GM12878 (cell line): ENCODE measurements around the gene CHTOP. TPM values are rescaled to one million over a fixed set of nuclear protein-coding genes. Genes with fewer than 3 reads are reported as not detected.

Experiments
- CHD4 ChIP-seq: fragments of 200-600 bp; sonication (generic); IDR thresholded peaks from 2 replicates; pipeline ENCODE4 v1.6.1; 2016; ENCODE audit warnings: mild to moderate bottlenecking
- EP300 ChIP-seq, 2 experiments: fragments of 150-350 bp in 1 of 2; IDR thresholded peaks; 2 replicates each; pipeline ENCODE4 v1.6.1; 2011 to 2012; ENCODE audit warnings: low read depth in 2 of 2, low read length in 2 of 2, borderline replicate concordance in 1 of 2, improper control_type of control experiment in 1 of 2, inconsistent platforms in 1 of 2; ENCODE audit not compliant: control insufficient read depth in 1 of 2
- GATAD2B ChIP-seq: fragments of 450-650 bp; conservative IDR thresholded peaks from 2 replicates; pipeline ENCODE4 v1.6.1; 2017; ENCODE audit warnings: low read depth, mild to moderate bottlenecking, moderate library complexity
- HDAC6 ChIP-seq: fragments of 200-600 bp; sonication (generic); IDR thresholded peaks from one replicate; pipeline ENCODE4 v1.8.0; 2017; ENCODE audit warnings: antibody characterized with exemption; ENCODE audit not compliant: unreplicated experiment
- HDGF ChIP-seq: fragments of 450-650 bp; IDR thresholded peaks from 2 replicates; pipeline ENCODE4 v1.6.1; 2016; ENCODE audit warnings: antibody characterized with exemption
- NFIC ChIP-seq: IDR thresholded peaks from 2 replicates; pipeline ENCODE4 v1.6.1; 2012; ENCODE audit warnings: low read depth, mild to moderate bottlenecking, inconsistent platforms, low read length, moderate library complexity
- NKRF ChIP-seq: fragments of 450-650 bp; conservative IDR thresholded peaks from 2 replicates; pipeline ENCODE4 v1.6.1; 2017; ENCODE audit warnings: mild to moderate bottlenecking, moderate library complexity
- POLR2AphosphoS2 ChIP-seq: IDR thresholded peaks from 2 replicates; pipeline ENCODE4 v1.6.1; 2011; ENCODE audit warnings: low read depth, mild to moderate bottlenecking, low read length, improper control_type of control experiment, moderate library complexity
- RAD21 ChIP-seq: IDR thresholded peaks from 2 replicates; pipeline ENCODE4 v1.6.1; 2011; ENCODE audit warnings: mild to moderate bottlenecking, low read depth, low read length, moderate library complexity; ENCODE audit not compliant: insufficient read depth
- RB1 ChIP-seq: fragments of 450-650 bp; formaldehyde crosslinking; IDR thresholded peaks from 2 replicates; pipeline ENCODE4 v1.6.1; 2017; ENCODE audit warnings: mild to moderate bottlenecking, borderline replicate concordance
- RCOR1 ChIP-seq: conservative IDR thresholded peaks from 2 replicates; pipeline ENCODE4 v1.6.1; 2012; ENCODE audit warnings: low read depth, low read length, improper control_type of control experiment
- RELB ChIP-seq: fragments of 450-650 bp; IDR thresholded peaks from 2 replicates; pipeline ENCODE4 v1.6.1; 2017; ENCODE audit warnings: low read depth, mild to moderate bottlenecking, moderate library complexity
- REST ChIP-seq: IDR thresholded peaks from 2 replicates; pipeline ENCODE4 v1.6.1; 2012; ENCODE audit warnings: mild to moderate bottlenecking, low read depth, low read length
- SIX5 ChIP-seq: IDR thresholded peaks from 2 replicates; pipeline ENCODE4 v1.6.1; 2011; ENCODE audit warnings: mild to moderate bottlenecking, low read depth, low read length, moderate library complexity; ENCODE audit not compliant: severe bottlenecking
- SREBF1 ChIP-seq: IDR thresholded peaks from 2 replicates; pipeline ENCODE4 v1.6.1; 2012; ENCODE audit warnings: mild to moderate bottlenecking, low read length
- ZNF592 ChIP-seq: fragments of 450-650 bp; IDR thresholded peaks from 2 replicates; pipeline ENCODE4 v1.6.1; 2017; ENCODE audit warnings: mild to moderate bottlenecking, moderate library complexity
- polyA plus RNA-seq, 11 experiments: library from polyadenylated mRNA; depleted of rRNA in 4 of 11; unstranded in 6 of 11; stranded (reverse) in 5 of 11; fragments of >200 nt; fragmentation: Nextera tagmentation in 4 of 11; fragmentation: Illumina TruSeq in 1 of 11; extraction: Ambion mirVana in 4 of 11; extraction: Trizol in 1 of 11; gene quantifications; 1 replicate in 1 of 11; 2 replicates in 10 of 11; pipeline versions ENCODE4 v1.2.1 to v1.2.3, GENCODE V29; 2011 to 2016; ENCODE audit warnings: inconsistent platforms in 2 of 11, missing spikeins in 2 of 11, low read depth in 1 of 11
- total RNA-seq, 4 experiments: library from RNA; depleted of rRNA in 3 of 4; stranded (reverse); fragments of >200 nt in 3 of 4; fragmentation: Illumina TruSeq in 1 of 4; extraction: Trizol in 1 of 4; gene quantifications; 2 replicates each; pipeline versions ENCODE4 v1.2.1 to v1.2.3, GENCODE V29; 2013 to 2021

The CHTOP gene
- total and polyA plus RNA-seq, 10 of the 15 experiments (the other 5 are each of a cell fraction or from before 2014, with no cell fraction given), result 8.4 to 93.8 (median 52.3) TPM

- TF ChIP-seq NKRF (no peak), ZNF592 (no peak), HDGF (peak; percentile 35; the same call in 1 of the 2 replicates), SIX5 (no peak), GATAD2B (peak; percentile 27; the same call in 1 of the 2 replicates), RCOR1 (no peak), EP300 (IDR thresholded peaks at IDR 0.05; ENCODE audit: borderline replicate concordance in 1 of 2, control insufficient read depth in 1 of 2, low read depth in 2 of 2, low read length in 2 of 2) (no peak), RAD21 (no peak), NFIC (no peak), RB1 (no peak), REST (no peak), POLR2AphosphoS2 (no peak), SREBF1 (no peak), CHD4 (no peak), RELB (no peak), HDAC6 (peak; percentile 81)
Observed at GRCh38 chr1:153678519-153679336, 44.9 kb downstream of the CHTOP start, which contains the start of gene NPR1 (continued).
